DND-41 (cell line): Measurements from ENCODE around the gene DUOX2.

Experiments used
- EZH2 ChIP-seq: IDR thresholded peaks from 3 replicates; pipeline ENCODE4 v1.6.1; 2012; ENCODE audit warnings: borderline replicate concordance, low read depth, mild to moderate bottlenecking, moderate library complexity, low read length, inconsistent platforms; ENCODE audit not compliant: severe bottlenecking
- TF ChIP-seq, protein P1 (sequence below): IDR thresholded peaks from 2 replicates; pipeline ENCODE4 v1.5.1; 2012; ENCODE audit warnings: borderline replicate concordance, low read length, moderate library complexity, mild to moderate bottlenecking; ENCODE audit not compliant: poor library complexity, severe bottlenecking; ENCODE audit errors: extremely low read depth

DNA sequence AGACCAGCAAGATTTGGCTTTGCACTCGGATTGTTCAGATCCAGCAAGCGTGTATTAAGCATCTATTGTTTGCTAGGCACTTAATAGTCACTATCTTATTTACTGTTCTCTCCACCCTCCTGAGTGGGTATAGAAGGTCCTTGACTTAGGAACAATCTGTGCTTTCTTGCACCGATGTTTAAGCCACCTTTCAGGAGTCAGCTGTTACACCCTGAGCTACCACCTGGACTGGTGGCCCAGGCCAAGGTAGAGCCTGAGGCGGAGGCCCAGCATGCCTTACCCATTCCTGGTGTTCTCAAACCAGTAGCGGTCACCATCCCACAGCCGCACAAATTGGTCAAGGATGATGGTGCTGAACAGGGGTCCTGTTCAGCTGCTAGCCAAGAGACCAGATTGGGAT lies 25.8 kb upstream of the DUOX2 start:
- TF ChIP-seq, protein P1, sequence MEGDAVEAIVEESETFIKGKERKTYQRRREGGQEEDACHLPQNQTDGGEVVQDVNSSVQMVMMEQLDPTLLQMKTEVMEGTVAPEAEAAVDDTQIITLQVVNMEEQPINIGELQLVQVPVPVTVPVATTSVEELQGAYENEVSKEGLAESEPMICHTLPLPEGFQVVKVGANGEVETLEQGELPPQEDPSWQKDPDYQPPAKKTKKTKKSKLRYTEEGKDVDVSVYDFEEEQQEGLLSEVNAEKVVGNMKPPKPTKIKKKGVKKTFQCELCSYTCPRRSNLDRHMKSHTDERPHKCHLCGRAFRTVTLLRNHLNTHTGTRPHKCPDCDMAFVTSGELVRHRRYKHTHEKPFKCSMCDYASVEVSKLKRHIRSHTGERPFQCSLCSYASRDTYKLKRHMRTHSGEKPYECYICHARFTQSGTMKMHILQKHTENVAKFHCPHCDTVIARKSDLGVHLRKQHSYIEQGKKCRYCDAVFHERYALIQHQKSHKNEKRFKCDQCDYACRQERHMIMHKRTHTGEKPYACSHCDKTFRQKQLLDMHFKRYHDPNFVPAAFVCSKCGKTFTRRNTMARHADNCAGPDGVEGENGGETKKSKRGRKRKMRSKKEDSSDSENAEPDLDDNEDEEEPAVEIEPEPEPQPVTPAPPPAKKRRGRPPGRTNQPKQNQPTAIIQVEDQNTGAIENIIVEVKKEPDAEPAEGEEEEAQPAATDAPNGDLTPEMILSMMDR, result no peak
- no peak for TF ChIP-seq EZH2
